ENCODE results near the gene ZNF765. TPM values are rescaled to one million over a fixed set of nuclear protein-coding genes. Genes with fewer than 3 reads are reported as not detected.

Gene ZNF765
- total RNA-seq (24.0 and 26.6 TPM in 2 replicates), polyA plus RNA-seq (5.3 and 10.7 TPM in 2 replicates), polyA minus RNA-seq (7.0 and 14.9 TPM in 2 replicates)
- 24.2 TPM for total RNA-seq (2013)

GRCh38 chr19:53394974-53395839 is at the start of gene ZNF765:
Gene ZNF765 (plus strand): TSS chr19:53395149. CDS start chr19:53398016, 2,867 bp downstream.
- Mint-ChIP-seq H3K4me3 (peak within 1 kb of the TSS; percentile 86), H3K27me3 (no peaks in the 10 kb centered on the region), H3K4me1 (peaks cover 30% of the 10 kb centered on the region), H3K27ac (peak within 1 kb of the TSS; percentile 69), H3K9me3 (ENCODE audit: insufficient read depth) (peaks cover 3% of the 10 kb centered on the region)
- peak within 1 kb of the TSS; percentile 97 for H2AFZ ChIP-seq (ENCODE audit: insufficient read depth, low read depth, low read length, poor library complexity, severe bottlenecking)
- H4K20me1 ChIP-seq (ENCODE audit: control insufficient read depth, insufficient read depth, low read length, poor library complexity, severe bottlenecking), result no peaks in the 10 kb centered on the region
- intact Hi-C loops (cut with micrococcal nuclease), result loop anchor here (1.0 to 2.0 kb wide), 7 partner anchors 30 to 292 kb away; partner anchors contain the start of genes ZNF160, ZNF525, ZNF761 and ZNF813
- peak; percentile 64 for TF ChIP-seq CTCF (IDR thresholded peaks at IDR 0.05)
- TF ChIP-seq EZH2 (IDR thresholded peaks at IDR 0.05; ENCODE audit: borderline replicate concordance, insufficient read depth, low read depth, low read length, poor library complexity, severe bottlenecking), result no peak
- POLR2A ChIA-PET, result interaction anchor here (0.6 to 1.3 kb wide), 3 partner anchors 29 to 552 kb away, joined by 3 to 4 read pairs (median 3); partner anchors contain the start of gene ZNF761
- peaks cover 11 to 16% of the 10 kb centered on the region in 2 donors for H3K4me1 ChIP-seq (ENCODE audit: control insufficient read depth in 2 of 2, insufficient read depth in 2 of 2, low read length in 2 of 2)
- H3K79me2 ChIP-seq (ENCODE audit: control insufficient read depth, insufficient read depth, low read length), result peaks cover 25% of the 10 kb centered on the region
- peak within 1 kb of the TSS; percentile 77 for H3K9ac ChIP-seq (ENCODE audit: low read length)
- WGBS (ENCODE audit: insufficient coverage), result under 1% methylated on average over 58 of the region's 58 CpGs
- H3K4me3 ChIP-seq (ENCODE audit: control extremely low read depth in 1 of 5, extremely low read depth in 1 of 5, insufficient read depth in 1 of 5, low read depth in 2 of 5, low read length in 4 of 5), result peak within 1 kb of the TSS; percentile 65 to 85 (median 78)
- peak; percentile 100 for ATAC-seq (ENCODE audit: low read depth)
- DNase-seq, result peak; percentile 96
- peak within 1 kb of the TSS; percentile 89 for H3K4me2 ChIP-seq (replicated peaks; ENCODE audit: low read depth, low read length, poor library complexity, severe bottlenecking)
- peaks cover 4 to 22% of the 10 kb centered on the region in 2 experiments for H3K36me3 ChIP-seq (replicated peaks in 1 of 2; ENCODE audit: control extremely low read depth in 1 of 2, control insufficient read depth in 1 of 2, extremely low read depth in 1 of 2, insufficient read depth in 2 of 2, low read length in 1 of 2)
- CTCF ChIA-PET, result interaction anchor here (0.6 to 1.8 kb wide), 2 partner anchors 33 to 200 kb away, joined by 3 to 6 read pairs; no protein-coding TSS in a partner anchor
- H3K27me3 ChIP-seq (replicated peaks in 1 of 4; ENCODE audit: control extremely low read depth in 1 of 4, control insufficient read depth in 3 of 4, insufficient read depth in 4 of 4, low read length in 3 of 4), result no peaks in the 10 kb centered on the region
- H3K9me3 ChIP-seq (ENCODE audit: control extremely low read depth in 1 of 3, control insufficient read depth in 2 of 3, insufficient read depth in 1 of 3, low read length in 2 of 3), result peaks cover 2 to 46% (median 5%) of the 10 kb centered on the region in 3 donors
- peak within 1 kb of the TSS; percentile 34 to 85 for H3K27ac ChIP-seq (ENCODE audit: low read length in 2 of 2)

Data from B cell (primary cell).